ENCODE data around the gene ZBTB8A. TPM values are rescaled to one million over a fixed set of nuclear protein-coding genes. Genes with fewer than 3 reads are reported as not detected.
A peak's percentile ranks its signal among the peaks of the same experiment; 100 is the strongest.
"Not testable (repeated sequence)": the region's sequence is repeated elsewhere in the genome, so short reads cannot be mapped to it uniquely, and the experiment has no call there.

ZBTB8A gene
- total and polyA plus RNA-seq, 10 donors, result 0.35 to 4.0 (median 2.4) TPM

DNA sequence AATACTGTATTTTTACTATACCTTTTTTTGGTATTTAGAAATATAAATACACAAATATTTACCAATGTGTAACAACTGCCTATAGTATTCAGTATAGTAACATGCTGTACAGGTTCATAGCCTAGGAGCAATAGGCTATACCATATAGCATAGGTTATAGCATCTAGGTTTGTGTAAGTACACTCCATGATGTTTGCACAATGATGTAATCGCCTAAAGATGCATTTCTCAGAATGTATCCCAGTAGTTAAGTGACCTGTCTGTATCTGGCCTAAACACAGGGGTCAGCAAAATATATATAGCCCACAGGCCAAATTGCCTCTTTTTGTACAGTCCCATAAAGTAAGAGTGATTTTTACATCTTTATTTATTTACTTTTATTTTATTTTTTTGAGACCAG lies 86.9 kb downstream of the ZBTB8A start:
- intact Hi-C loops (cut with DNase I; ENCODE audit: low total_unique reads), result no loop called here
- no peak overlapping the region for H3K4me3 ChIP-seq
- TF ChIP-seq, protein P1, sequence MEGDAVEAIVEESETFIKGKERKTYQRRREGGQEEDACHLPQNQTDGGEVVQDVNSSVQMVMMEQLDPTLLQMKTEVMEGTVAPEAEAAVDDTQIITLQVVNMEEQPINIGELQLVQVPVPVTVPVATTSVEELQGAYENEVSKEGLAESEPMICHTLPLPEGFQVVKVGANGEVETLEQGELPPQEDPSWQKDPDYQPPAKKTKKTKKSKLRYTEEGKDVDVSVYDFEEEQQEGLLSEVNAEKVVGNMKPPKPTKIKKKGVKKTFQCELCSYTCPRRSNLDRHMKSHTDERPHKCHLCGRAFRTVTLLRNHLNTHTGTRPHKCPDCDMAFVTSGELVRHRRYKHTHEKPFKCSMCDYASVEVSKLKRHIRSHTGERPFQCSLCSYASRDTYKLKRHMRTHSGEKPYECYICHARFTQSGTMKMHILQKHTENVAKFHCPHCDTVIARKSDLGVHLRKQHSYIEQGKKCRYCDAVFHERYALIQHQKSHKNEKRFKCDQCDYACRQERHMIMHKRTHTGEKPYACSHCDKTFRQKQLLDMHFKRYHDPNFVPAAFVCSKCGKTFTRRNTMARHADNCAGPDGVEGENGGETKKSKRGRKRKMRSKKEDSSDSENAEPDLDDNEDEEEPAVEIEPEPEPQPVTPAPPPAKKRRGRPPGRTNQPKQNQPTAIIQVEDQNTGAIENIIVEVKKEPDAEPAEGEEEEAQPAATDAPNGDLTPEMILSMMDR (IDR thresholded peaks at IDR 0.05 in 8 of 11, conservative IDR thresholded peaks at IDR 0.05 in 3 of 11), result no peak
- TF ChIP-seq POLR2AphosphoS5 (IDR thresholded peaks at IDR 0.05) (no peak), POLR2A (IDR thresholded peaks at IDR 0.05) (no peak)
- H3K36me3 ChIP-seq, result peaks cover 0 to 95% (median 34%) of the 10 kb centered on the region in 6 donors
- 96 to 100% (median 97%) methylated on average over 1 of the region's 1 CpG for WGBS, 5 donors
- no peak overlapping the region for H3K27ac ChIP-seq
- H3K9me3 ChIP-seq, result no peaks in the 10 kb centered on the region
- no peak for DNase-seq
- H3K27me3 ChIP-seq (replicated peaks in 1 of 7), result no peaks in the 10 kb centered on the region
- peaks cover 0 to 36% (median 7%) of the 10 kb centered on the region in 6 donors for H3K4me1 ChIP-seq

DNA sequence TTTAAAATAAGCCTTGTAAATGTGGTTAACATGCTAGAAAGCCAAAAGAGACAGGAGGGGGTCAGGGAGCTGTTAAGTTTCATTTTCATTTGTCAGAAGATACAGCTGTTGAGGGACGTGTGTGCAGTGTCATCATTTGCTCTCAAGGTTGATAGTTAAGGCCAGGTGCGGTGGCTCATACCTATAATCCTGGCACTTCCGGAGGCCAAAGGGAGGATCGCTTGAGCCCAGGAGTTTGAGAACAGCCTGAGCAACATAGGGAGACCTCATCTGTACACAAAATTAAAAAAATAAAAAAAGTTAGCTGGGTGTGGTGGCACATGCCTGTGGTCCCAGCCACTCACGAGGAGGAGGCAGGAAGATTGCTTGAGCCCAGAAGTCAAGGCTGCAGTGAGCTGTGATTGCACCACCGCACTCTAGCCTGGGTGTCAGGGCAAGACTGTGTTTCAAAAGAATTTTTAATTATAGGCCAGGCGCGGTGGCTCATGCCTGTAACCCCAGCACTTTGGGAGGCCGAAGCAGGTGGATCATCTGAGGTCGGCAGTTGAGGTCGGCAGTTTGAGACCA lies 88.5 kb downstream of the ZBTB8A start:
- TF ChIP-seq, protein P1 (IDR thresholded peaks at IDR 0.05 in 8 of 11, conservative IDR thresholded peaks at IDR 0.05 in 3 of 11), result no peak
- TF ChIP-seq POLR2A (IDR thresholded peaks at IDR 0.05), result no peak
- TF ChIP-seq POLR2AphosphoS5 (IDR thresholded peaks at IDR 0.05), result no peak
- peaks cover 0 to 97% (median 37%) of the 10 kb centered on the region in 6 donors for H3K36me3 ChIP-seq
- H3K27ac ChIP-seq, result peak overlapping the region in 6 of 8 donors; percentile 44 to 75 (median 57)
- WGBS, 5 donors, result 58 to 68% (median 62%) methylated on average over 10 to 11 of the region's 11 CpGs
- no peak for DNase-seq
- no peaks in the 10 kb centered on the region for H3K9me3 ChIP-seq
- no peaks in the 10 kb centered on the region for H3K27me3 ChIP-seq (replicated peaks in 1 of 7)
- intact Hi-C loops (cut with DNase I; ENCODE audit: low total_unique reads), result no loop called here
- H3K4me1 ChIP-seq, result peaks cover 0 to 36% (median 7%) of the 10 kb centered on the region in 6 donors
- no peak overlapping the region for H3K4me3 ChIP-seq

DNA sequence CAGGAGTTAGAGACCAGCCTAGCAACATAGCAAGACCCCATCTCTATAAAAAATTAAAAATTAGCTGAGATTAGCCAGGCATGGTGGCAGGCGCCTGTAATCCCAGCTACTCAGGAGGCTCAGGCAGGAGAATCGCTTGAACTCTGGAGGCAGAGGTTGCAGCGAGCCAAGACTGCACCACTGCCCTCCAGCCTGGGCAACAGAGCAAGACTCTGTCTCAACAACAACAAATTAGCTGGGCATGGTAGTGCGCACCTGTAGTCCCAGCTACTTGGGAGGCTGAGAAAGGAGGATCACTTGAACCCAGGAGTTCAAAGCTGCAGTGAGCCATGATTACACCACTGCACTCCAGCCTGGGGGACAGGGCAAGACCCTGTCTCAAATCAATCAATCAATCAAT lies 90.9 kb downstream of the ZBTB8A start:
- DNase-seq; H3K27me3 ChIP-seq (replicated peaks in 1 of 7); H3K27ac ChIP-seq; H3K4me3 ChIP-seq; H3K9me3 ChIP-seq; intact Hi-C loops (cut with DNase I; ENCODE audit: low total_unique reads): not testable (repeated sequence)
- H3K4me1 ChIP-seq, result peaks cover 0 to 18% (median 4%) of the 10 kb centered on the region in 6 donors
- 91 to 98% (median 95%) methylated on average over 4 of the region's 4 CpGs for WGBS, 5 donors
- peaks cover 0 to 96% (median 46%) of the 10 kb centered on the region in 6 donors for H3K36me3 ChIP-seq

DNA sequence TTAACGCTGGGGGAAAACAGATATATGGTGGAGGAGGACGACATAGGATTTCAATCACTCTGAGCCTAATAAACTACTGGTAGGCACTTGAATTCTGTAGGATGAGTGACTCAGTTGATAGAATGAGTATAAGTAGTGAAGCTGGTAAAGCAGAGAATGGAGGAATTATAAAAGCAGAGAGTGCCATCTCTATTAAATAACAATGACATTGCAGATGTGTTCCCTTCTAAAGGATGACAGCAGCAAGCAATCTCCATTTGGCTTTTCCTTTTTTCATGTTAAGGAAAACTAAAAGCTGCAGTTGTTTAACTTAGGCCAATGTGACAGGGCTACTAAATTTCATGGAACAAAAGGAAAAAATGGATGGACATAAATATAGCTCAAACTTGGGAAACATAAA lies 93.6 kb downstream of the ZBTB8A start:
- no peak overlapping the region for H3K27ac ChIP-seq
- H3K36me3 ChIP-seq, result peaks cover 0 to 90% (median 34%) of the 10 kb centered on the region in 6 donors
- no peaks in the 10 kb centered on the region for H3K9me3 ChIP-seq
- no peak overlapping the region for H3K4me3 ChIP-seq
- TF ChIP-seq POLR2AphosphoS5 (IDR thresholded peaks at IDR 0.05) (no peak), POLR2A (IDR thresholded peaks at IDR 0.05) (no peak)
- TF ChIP-seq, protein P1 (IDR thresholded peaks at IDR 0.05 in 8 of 11, conservative IDR thresholded peaks at IDR 0.05 in 3 of 11), result no peak
- no peak for DNase-seq
- no peaks in the 10 kb centered on the region for H3K27me3 ChIP-seq (replicated peaks in 1 of 7)
- intact Hi-C loops (cut with DNase I; ENCODE audit: low total_unique reads), result no loop called here
- 83 to 94% (median 93%) methylated on average over 2 of the region's 2 CpGs for WGBS, 5 donors
- H3K4me1 ChIP-seq, result peaks cover 0 to 14% (median 2%) of the 10 kb centered on the region in 6 donors
